ENCODE measurements around the gene CXorf49B. TPM values are rescaled to one million over a fixed set of nuclear protein-coding genes. Genes with fewer than 3 reads are reported as not detected.
"Not testable (repeated sequence)": the region's sequence is repeated elsewhere in the genome, so short reads cannot be mapped to it uniquely, and the experiment has no call there.

CXorf49B gene
- not detected in 2 replicates for total RNA-seq

DNA sequence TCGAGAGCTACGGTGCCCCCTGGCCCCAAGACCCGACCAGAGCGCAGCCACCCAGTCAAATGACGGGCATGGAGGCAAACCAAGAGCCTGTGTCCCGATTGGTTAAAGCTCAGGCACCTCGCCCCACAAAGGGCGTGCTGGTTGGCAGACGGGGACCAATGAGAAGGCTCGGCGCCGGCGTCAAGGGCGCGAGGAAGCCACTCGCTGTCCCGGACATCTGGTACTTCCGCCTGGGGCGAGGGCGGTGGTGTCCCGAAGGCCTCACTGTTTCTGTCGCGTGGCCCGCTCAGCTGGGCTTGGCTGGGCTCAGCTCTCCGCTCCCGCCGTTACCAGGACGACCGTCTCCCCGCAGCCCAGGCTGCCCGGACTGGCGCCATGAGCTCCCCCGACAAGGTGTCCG lies at the start of gene CXorf49B:
TSS of gene CXorf49B (plus strand) at position 301 of the 400 bp plus-strand sequence. CDS start at position 376, 75 bp downstream.
- H3K4me1 Mint-ChIP-seq (ENCODE audit: low read depth); H3K36me3 Mint-ChIP-seq (ENCODE audit: low read depth); DNase-seq (ENCODE audit: low spot score); H3K4me3 Mint-ChIP-seq; H3K9me3 Mint-ChIP-seq; H3K27ac Mint-ChIP-seq; H3K27me3 Mint-ChIP-seq (ENCODE audit: insufficient read depth); intact Hi-C loops (cut with micrococcal nuclease): not testable (repeated sequence)

GRCh38 chrX:71714064-71714463 lies 49.1 kb upstream of the CXorf49B start:
- DNase-seq (ENCODE audit: low spot score); H3K4me1 Mint-ChIP-seq (ENCODE audit: low read depth); H3K4me3 Mint-ChIP-seq; intact Hi-C loops (cut with micrococcal nuclease); H3K9me3 Mint-ChIP-seq; H3K27me3 Mint-ChIP-seq (ENCODE audit: insufficient read depth); H3K36me3 Mint-ChIP-seq (ENCODE audit: low read depth); H3K27ac Mint-ChIP-seq: not testable (repeated sequence)

- intact Hi-C loops (cut with micrococcal nuclease); H3K4me3 Mint-ChIP-seq; H3K27ac Mint-ChIP-seq; H3K36me3 Mint-ChIP-seq (ENCODE audit: low read depth); H3K4me1 Mint-ChIP-seq (ENCODE audit: low read depth); H3K9me3 Mint-ChIP-seq; DNase-seq (ENCODE audit: low spot score); H3K27me3 Mint-ChIP-seq (ENCODE audit: insufficient read depth): not testable (repeated sequence)
These were observed 47.6 kb upstream of the CXorf49B start for GRCh38 chrX:71715551-71715950.

GRCh38 chrX:71716323-71716722 lies 46.8 kb upstream of the CXorf49B start:
- H3K4me3 Mint-ChIP-seq; H3K4me1 Mint-ChIP-seq (ENCODE audit: low read depth); H3K36me3 Mint-ChIP-seq (ENCODE audit: low read depth); DNase-seq (ENCODE audit: low spot score); intact Hi-C loops (cut with micrococcal nuclease); H3K9me3 Mint-ChIP-seq; H3K27me3 Mint-ChIP-seq (ENCODE audit: insufficient read depth); H3K27ac Mint-ChIP-seq: not testable (repeated sequence)

DNA sequence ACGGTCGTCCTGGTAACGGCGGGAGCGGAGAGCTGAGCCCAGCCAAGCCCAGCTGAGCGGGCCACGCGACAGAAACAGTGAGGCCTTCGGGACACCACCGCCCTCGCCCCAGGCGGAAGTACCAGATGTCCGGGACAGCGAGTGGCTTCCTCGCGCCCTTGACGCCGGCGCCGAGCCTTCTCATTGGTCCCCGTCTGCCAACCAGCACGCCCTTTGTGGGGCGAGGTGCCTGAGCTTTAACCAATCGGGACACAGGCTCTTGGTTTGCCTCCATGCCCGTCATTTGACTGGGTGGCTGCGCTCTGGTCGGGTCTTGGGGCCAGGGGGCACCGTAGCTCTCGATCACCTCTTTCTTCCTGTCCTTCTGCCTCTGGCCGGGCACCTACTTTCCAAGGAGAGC lies 45.0 kb upstream of the CXorf49B start, which contains the start of gene CXorf49:
TSS of gene CXorf49 (minus strand) at position 101 of the 400 bp plus-strand sequence. CDS start 134 bp downstream, outside the sequence.
- intact Hi-C loops (cut with micrococcal nuclease); DNase-seq (ENCODE audit: low spot score); H3K4me1 Mint-ChIP-seq (ENCODE audit: low read depth); H3K9me3 Mint-ChIP-seq; H3K27ac Mint-ChIP-seq; H3K4me3 Mint-ChIP-seq; H3K36me3 Mint-ChIP-seq (ENCODE audit: low read depth); H3K27me3 Mint-ChIP-seq (ENCODE audit: insufficient read depth): not testable (repeated sequence)

DNA sequence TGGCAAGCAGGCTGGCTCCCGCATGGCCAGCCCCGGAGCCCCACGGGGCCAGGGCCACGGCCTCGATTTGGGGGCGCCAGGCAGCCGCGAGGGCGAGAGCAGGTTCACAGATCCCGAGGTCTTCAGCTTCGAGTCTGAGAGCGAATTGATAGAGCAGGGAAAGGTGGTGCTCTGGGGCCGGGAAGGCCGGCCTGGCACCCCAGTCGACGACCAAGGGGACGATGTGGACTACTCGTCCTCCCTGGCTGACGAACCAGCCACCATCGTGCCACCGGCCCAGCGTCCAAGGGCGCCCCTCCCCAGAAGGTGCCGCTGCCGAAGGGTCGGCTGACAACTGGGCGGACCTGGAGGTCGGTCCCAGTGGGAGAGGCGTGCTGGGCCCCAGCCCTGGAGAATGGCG lies 44.0 kb upstream of the CXorf49B start:
- H3K9me3 Mint-ChIP-seq; H3K27me3 Mint-ChIP-seq (ENCODE audit: insufficient read depth); H3K4me1 Mint-ChIP-seq (ENCODE audit: low read depth); H3K4me3 Mint-ChIP-seq; H3K36me3 Mint-ChIP-seq (ENCODE audit: low read depth); DNase-seq (ENCODE audit: low spot score); intact Hi-C loops (cut with micrococcal nuclease); H3K27ac Mint-ChIP-seq: not testable (repeated sequence)

DNA sequence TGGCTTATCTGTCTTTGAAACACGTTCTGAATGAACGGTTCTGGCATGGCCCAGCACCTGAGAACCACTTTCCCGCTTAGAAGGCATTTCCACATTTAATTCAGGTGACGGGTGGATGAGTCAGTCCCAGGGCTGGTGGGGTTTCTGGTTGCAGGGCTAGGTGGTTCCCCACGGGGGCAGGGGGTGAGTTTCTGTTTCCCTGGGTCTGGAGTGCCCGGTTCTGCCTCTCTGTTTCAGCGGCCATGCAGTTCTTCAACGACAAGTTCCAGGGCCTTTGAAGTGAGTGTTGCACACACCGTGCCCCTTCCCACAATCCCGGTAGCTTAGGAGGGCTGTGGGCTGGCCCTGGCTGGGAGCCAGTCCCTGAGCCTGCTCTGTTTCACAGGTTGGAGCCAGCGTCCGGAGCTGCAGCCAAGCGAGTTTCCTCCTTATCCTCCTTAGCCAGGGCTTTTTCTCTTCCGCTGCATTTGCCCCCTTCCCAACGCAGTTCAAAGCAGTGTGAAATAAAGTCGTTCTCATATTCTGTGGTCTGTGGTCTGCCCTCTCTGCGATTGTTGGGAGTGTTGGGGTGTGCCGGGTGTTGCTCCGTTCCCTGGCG lies 42.8 kb upstream of the CXorf49B start:
- intact Hi-C loops (cut with micrococcal nuclease); H3K27ac Mint-ChIP-seq; H3K4me3 Mint-ChIP-seq; H3K9me3 Mint-ChIP-seq; H3K4me1 Mint-ChIP-seq (ENCODE audit: low read depth); H3K27me3 Mint-ChIP-seq (ENCODE audit: insufficient read depth); H3K36me3 Mint-ChIP-seq (ENCODE audit: low read depth); DNase-seq (ENCODE audit: low spot score): not testable (repeated sequence)

DNA sequence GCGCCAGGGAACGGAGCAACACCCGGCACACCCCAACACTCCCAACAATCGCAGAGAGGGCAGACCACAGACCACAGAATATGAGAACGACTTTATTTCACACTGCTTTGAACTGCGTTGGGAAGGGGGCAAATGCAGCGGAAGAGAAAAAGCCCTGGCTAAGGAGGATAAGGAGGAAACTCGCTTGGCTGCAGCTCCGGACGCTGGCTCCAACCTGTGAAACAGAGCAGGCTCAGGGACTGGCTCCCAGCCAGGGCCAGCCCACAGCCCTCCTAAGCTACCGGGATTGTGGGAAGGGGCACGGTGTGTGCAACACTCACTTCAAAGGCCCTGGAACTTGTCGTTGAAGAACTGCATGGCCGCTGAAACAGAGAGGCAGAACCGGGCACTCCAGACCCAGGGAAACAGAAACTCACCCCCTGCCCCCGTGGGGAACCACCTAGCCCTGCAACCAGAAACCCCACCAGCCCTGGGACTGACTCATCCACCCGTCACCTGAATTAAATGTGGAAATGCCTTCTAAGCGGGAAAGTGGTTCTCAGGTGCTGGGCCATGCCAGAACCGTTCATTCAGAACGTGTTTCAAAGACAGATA lies 2.4 kb upstream of the CXorf49B start:
- H3K27ac Mint-ChIP-seq; H3K4me1 Mint-ChIP-seq (ENCODE audit: low read depth); DNase-seq (ENCODE audit: low spot score): not testable (repeated sequence)

GRCh38 chrX:71764832-71765231 lies 1.7 kb downstream of the CXorf49B start:
- H3K27me3 Mint-ChIP-seq (ENCODE audit: insufficient read depth); intact Hi-C loops (cut with micrococcal nuclease); H3K4me3 Mint-ChIP-seq; H3K27ac Mint-ChIP-seq; H3K4me1 Mint-ChIP-seq (ENCODE audit: low read depth); DNase-seq (ENCODE audit: low spot score); H3K9me3 Mint-ChIP-seq; H3K36me3 Mint-ChIP-seq (ENCODE audit: low read depth): not testable (repeated sequence)

More for the DNA sequence above, 2.4 kb upstream of the CXorf49B start:
- H3K9me3 Mint-ChIP-seq; H3K36me3 Mint-ChIP-seq (ENCODE audit: low read depth); H3K27me3 Mint-ChIP-seq (ENCODE audit: insufficient read depth); intact Hi-C loops (cut with micrococcal nuclease); H3K4me3 Mint-ChIP-seq: not testable (repeated sequence)

GRCh38 chrX:71765613-71766012 lies 2.5 kb downstream of the CXorf49B start:
- H3K9me3 Mint-ChIP-seq; H3K27me3 Mint-ChIP-seq (ENCODE audit: insufficient read depth); intact Hi-C loops (cut with micrococcal nuclease); H3K4me3 Mint-ChIP-seq; H3K4me1 Mint-ChIP-seq (ENCODE audit: low read depth); DNase-seq (ENCODE audit: low spot score); H3K36me3 Mint-ChIP-seq (ENCODE audit: low read depth); H3K27ac Mint-ChIP-seq: not testable (repeated sequence)

- H3K4me3 Mint-ChIP-seq; H3K27ac Mint-ChIP-seq; H3K4me1 Mint-ChIP-seq (ENCODE audit: low read depth); H3K9me3 Mint-ChIP-seq; H3K27me3 Mint-ChIP-seq (ENCODE audit: insufficient read depth); DNase-seq (ENCODE audit: low spot score); intact Hi-C loops (cut with micrococcal nuclease); H3K36me3 Mint-ChIP-seq (ENCODE audit: low read depth): not testable (repeated sequence)
These were observed 4.0 kb downstream of the CXorf49B start for GRCh38 chrX:71767134-71767533.

DNA sequence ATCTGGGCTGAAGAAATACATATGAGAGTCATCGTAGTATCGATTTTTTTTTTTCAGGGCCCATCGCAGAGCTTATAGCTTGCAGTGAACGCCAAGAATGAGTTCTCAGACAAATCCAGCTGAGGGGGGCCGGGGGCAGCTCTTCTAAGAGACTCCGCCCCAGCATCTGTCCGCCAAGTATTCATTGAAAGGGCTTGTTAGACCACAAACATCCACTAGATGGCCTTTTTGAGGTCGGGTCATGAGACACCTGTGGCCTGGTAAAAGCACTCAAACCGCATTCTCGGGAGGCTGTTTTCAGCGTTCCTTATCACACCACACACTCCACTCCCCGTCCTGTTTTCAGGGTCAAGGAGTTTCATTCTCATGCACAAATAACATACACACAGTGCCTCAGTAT lies 15.2 kb downstream of the CXorf49B start:
- H3K4me3 Mint-ChIP-seq; intact Hi-C loops (cut with micrococcal nuclease); H3K9me3 Mint-ChIP-seq; H3K27me3 Mint-ChIP-seq (ENCODE audit: insufficient read depth); H3K27ac Mint-ChIP-seq; H3K4me1 Mint-ChIP-seq (ENCODE audit: low read depth); H3K36me3 Mint-ChIP-seq (ENCODE audit: low read depth); DNase-seq (ENCODE audit: low spot score): not testable (repeated sequence)

DNA sequence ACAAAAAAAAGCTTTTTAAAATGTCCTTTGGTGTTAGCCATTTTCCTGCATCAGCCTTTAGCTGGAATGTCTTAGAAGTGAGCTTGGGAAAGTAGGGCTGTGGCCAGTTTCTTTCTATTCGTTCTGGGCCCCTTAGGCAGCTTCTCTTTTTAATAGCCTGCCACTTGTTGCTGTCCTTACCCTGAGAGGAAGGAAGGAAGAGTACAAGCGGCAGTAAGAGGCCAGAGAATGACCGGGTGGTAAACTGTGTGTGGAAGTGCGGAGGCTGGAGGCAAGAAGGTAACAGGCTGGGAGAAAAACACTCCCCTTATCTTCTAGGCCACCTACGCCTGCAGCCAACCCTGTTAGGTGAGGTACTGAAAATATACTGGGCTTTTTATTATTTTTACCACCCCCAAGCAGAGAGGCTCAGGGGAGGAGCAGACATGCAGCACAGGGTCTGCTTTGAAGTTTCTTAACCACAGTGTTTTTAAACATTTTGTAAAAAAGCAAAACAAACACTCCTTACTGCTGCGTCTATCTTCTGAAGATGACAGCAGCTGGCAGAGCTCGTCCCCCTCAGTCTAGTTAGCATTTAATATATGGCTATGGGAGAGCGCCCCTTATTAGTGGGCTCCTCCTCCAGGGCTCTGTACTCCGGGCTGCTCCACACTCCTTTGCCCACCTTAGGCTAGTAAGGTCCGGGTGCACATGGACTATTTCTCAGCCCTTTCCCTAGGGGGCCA lies 19.2 kb downstream of the CXorf49B start:
- H3K27ac Mint-ChIP-seq; H3K4me3 Mint-ChIP-seq; intact Hi-C loops (cut with micrococcal nuclease); H3K36me3 Mint-ChIP-seq (ENCODE audit: low read depth); DNase-seq (ENCODE audit: low spot score); H3K27me3 Mint-ChIP-seq (ENCODE audit: insufficient read depth); H3K4me1 Mint-ChIP-seq (ENCODE audit: low read depth); H3K9me3 Mint-ChIP-seq: not testable (repeated sequence)
